ENCODE data around the gene PAK4. TPM values are rescaled to one million over a fixed set of nuclear protein-coding genes. Genes with fewer than 3 reads are reported as not detected.

The PAK4 gene
- total RNA-seq (2014; rRNA removed; shearing (Covaris generic)), result 8.4 and 13.1 TPM in 2 replicates

DNA sequence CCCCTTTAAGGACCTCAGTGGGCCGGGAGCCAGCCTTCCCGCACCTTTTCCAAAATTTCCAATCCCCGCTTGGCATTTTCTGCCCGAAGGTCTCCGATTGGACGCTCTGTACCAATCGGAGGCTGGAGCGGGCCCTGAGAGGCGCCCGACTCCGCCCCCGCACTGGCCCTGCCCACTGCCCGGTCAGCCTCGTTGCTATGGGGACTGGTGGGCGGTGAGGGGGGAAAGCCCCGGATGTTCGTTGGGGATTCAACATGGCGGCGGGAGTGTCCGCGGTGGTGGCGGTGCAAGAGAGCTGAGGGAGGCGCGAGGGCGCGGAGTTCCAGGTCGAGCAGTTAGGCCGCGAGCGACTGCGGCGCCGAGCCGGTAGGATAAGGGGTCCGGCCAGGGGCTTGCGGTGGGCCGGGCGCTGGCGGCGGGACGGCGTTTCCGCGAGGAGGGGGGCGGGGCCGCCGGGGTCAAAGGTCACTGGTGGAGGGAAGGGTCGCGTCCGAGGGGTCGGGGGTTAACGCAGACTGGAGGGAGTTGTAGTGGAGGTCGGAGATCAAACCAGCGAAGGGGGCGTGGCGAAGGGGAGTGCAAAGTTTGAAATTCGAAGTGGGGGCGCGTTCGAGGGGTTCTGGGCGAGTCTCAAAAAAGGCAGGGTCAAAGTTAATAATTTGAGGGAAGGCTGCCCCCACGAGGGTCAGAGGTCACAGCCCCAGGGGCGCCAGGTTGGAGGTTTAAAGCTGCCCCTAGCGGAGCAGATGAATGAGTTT lies at the start of gene PAK4:
PAK4 (plus strand) TSS at position 233 of the 758 bp plus-strand sequence. CDS start 43,768 bp downstream, outside the sequence.

DNA sequence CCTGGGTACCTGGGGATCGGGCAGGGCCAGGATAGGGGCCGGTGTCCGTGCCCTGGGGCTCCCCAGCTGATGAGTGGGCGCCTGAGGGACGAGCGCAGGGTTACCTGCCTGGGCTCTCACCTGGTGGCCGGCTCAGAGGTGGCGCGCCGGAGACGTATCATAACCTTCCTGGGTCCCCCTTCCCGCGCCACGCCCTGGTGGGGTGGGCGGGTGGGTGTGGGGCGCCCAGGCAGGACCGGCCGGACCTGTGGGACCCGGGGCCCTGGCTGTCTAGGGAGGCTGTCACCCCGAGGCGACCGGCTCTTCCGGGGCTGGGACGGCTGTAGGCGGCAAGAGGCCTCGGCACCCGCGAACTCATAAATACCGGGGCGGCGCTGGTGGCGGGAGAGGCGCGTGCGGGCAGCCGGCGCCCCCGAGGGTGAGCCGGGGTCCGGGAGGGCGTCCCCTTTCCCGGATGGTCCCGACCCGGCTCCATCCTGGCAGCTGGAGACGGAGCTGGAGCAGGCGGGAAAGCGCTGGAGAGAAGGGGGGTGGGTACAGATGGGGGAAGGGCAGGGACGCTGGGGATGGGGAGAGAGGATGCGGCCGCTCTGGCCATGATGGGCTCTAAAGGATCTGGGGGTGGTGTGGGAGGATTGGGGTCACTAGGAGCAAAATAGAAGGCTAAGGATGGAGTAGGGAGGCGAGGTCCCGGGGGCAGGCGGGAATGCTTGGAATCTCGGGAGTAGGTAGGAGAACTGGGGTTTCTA lies 41.4 kb upstream of the PAK4 start, which contains the start of gene ACP7:
ACP7 (plus strand) TSS at position 386 of the 749 bp plus-strand sequence. CDS start 902 bp downstream, outside the sequence.

DNA sequence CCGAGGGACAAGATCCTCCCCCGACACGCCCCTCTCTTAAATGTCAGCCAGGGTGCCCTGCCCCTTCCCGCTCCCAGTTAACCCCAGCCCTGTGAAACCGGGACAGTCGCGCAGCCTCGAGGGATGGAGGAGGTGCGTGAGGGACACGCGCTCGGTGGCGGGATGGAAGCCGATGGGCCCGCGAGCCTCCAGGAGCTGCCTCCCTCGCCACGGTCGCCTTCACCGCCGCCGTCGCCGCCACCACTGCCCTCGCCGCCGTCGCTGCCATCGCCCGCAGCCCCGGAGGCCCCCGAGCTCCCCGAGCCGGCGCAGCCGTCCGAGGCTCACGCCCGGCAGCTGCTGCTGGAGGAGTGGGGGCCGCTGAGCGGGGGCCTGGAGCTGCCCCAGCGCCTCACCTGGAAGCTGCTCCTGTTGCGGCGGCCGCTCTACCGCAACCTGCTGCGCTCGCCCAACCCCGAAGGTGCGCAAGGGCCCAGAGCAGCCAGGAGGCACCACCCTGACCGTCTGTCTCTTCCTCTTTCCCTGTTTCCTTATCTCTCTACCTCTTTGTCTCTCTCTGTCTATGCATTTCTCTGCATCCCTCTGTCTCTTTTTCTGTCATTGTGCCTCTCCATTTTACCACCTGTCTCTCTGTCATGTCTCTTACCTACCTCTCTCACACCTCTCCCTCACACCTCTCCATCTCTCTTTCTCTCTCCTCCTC lies 71.4 kb downstream of the PAK4 start, which contains the start of gene NCCRP1:
NCCRP1 (plus strand) TSS at position 105 of the 703 bp plus-strand sequence; CDS start at position 124, 19 bp downstream.

DNA sequence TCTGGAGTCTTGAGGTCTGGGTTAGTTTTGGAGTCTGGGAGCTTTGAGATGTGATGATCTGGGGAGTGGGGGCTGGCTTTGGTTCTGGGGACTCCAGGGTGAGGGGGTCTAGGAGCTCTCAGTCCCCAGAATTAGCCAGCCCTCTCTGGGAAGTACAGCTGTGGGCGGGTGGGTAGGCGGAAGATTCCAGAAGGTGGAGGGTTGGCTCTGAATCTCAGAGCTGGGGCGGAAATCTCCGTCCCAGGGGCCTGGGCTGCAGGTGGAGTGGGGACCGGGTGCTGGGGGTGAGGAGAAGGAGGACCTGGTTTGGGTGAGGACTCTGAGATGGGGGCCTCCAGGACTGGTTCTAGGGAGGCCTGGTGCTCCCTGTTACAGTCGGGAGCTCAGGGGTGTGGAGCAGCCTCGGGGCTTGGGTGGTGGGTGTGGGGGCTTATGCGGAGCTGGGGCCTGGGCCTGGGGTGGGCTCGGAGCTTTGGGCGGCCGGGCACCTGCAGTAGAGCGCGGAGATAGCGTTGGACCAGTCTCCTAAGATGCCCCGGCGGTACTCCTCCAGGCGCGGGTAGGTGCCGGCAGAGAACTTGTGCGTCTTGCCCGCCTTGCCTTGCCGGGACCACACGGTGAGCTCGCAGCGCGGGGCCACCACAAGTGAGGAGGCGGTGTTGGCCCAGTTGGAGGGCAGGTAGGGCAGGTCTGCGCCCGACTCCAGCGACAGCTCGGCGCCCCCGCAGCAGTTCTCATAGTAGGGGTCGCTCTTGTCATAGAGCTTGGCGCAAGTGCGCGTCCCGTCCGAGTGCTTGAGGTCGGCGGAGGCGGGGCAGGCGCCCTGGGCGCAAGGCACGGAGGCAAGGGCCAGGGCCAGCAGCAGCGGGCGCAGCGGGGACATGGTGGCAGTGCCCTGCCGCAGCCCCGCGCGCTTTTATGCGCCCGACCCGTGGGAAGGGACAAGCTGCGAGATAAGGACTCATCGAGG lies 78.1 kb downstream of the PAK4 start, which contains the start of gene SYCN:
SYCN (minus strand) TSS at position 892 of the 970 bp plus-strand sequence; CDS start at position 883, 9 bp downstream.

Other genes with a start within 250 kb of the PAK4 start
- 7.7 and 10.1 TPM in 2 replicates for gene RINL, start 247.5 kb upstream of the PAK4 start, total RNA-seq (2014; rRNA removed; shearing (Covaris generic))
- 24.5 and 28.9 TPM in 2 replicates for gene SIRT2, start 226.2 kb upstream of the PAK4 start, total RNA-seq (2014; rRNA removed; shearing (Covaris generic))
- 31.7 and 36.6 TPM in 2 replicates for gene NFKBIB, start 225.8 kb upstream of the PAK4 start, total RNA-seq (2014; rRNA removed; shearing (Covaris generic))
- gene CCER2, start 213.6 kb upstream of the PAK4 start, total RNA-seq (2014; rRNA removed; shearing (Covaris generic)), result 3.0 and 3.5 TPM in 2 replicates
- 44.7 and 46.8 TPM in 2 replicates for gene SARS2, start 195.0 kb upstream of the PAK4 start, total RNA-seq (2014; rRNA removed; shearing (Covaris generic))
- 86.4 and 103 TPM in 2 replicates for gene MRPS12, start 194.8 kb upstream of the PAK4 start, total RNA-seq (2014; rRNA removed; shearing (Covaris generic))
- gene FBXO17, start 150.0 kb upstream of the PAK4 start, total RNA-seq (2014; rRNA removed; shearing (Covaris generic)), result 23.3 and 31.7 TPM in 2 replicates
- 12.2 and 21.4 TPM in 2 replicates for gene FBXO27, start 93.2 kb upstream of the PAK4 start, total RNA-seq (2014; rRNA removed; shearing (Covaris generic))
- not detected in 2 replicates for gene ACP7, start 41.4 kb upstream of the PAK4 start, total RNA-seq (2014; rRNA removed; shearing (Covaris generic))
- not detected in 2 replicates for gene NCCRP1, start 71.2 kb downstream of the PAK4 start, total RNA-seq (2014; rRNA removed; shearing (Covaris generic))
- gene SYCN, start 78.5 kb downstream of the PAK4 start, total RNA-seq (2014; rRNA removed; shearing (Covaris generic)), result not detected in 2 replicates
- gene IFNL3, start 119.2 kb downstream of the PAK4 start, total RNA-seq (2014; rRNA removed; shearing (Covaris generic)), result not detected in 2 replicates
- gene IFNL4, start 123.1 kb downstream of the PAK4 start, total RNA-seq (2014; rRNA removed; shearing (Covaris generic)), result not detected in 2 replicates
- not detected in 2 replicates for gene IFNL2, start 142.6 kb downstream of the PAK4 start, total RNA-seq (2014; rRNA removed; shearing (Covaris generic))
- not detected in 2 replicates for gene IFNL1, start 170.6 kb downstream of the PAK4 start, total RNA-seq (2014; rRNA removed; shearing (Covaris generic))
- gene LRFN1, start 195.1 kb downstream of the PAK4 start, total RNA-seq (2014; rRNA removed; shearing (Covaris generic)), result 2.1 and 2.9 TPM in 2 replicates
- gene GMFG, start 210.3 kb downstream of the PAK4 start, total RNA-seq (2014; rRNA removed; shearing (Covaris generic)), result 1.0 and 1.1 TPM in 2 replicates
- gene SAMD4B, start 216.6 kb downstream of the PAK4 start, total RNA-seq (2014; rRNA removed; shearing (Covaris generic)), result 73.5 and 85.9 TPM in 2 replicates

Measured in A375 (cell line).